Thyroid gland (tissue), 4 donors: ENCODE measurements around the gene CHST8.

Experiments used
- POLR2A ChIP-seq, 2 donors: fragments of 450-650 bp; IDR thresholded peaks; one replicate each; pipeline ENCODE4 v1.6.1; 2017; ENCODE audit warnings: antibody characterized with exemption in 2 of 2, mild to moderate bottlenecking in 2 of 2, moderate library complexity in 1 of 2
- TF ChIP-seq, protein P1 (sequence below), 6 experiments: fragments of 200-600 bp in 3 of 6; fragments of 450-650 bp in 3 of 6; sonication (generic) in 3 of 6; IDR thresholded peaks; one replicate each; pipeline ENCODE4 v1.5.1; 2016 to 2019; ENCODE audit warnings: antibody characterized with exemption in 6 of 6, mild to moderate bottlenecking in 2 of 6, inconsistent platforms in 1 of 6, moderate library complexity in 1 of 6

DNA sequence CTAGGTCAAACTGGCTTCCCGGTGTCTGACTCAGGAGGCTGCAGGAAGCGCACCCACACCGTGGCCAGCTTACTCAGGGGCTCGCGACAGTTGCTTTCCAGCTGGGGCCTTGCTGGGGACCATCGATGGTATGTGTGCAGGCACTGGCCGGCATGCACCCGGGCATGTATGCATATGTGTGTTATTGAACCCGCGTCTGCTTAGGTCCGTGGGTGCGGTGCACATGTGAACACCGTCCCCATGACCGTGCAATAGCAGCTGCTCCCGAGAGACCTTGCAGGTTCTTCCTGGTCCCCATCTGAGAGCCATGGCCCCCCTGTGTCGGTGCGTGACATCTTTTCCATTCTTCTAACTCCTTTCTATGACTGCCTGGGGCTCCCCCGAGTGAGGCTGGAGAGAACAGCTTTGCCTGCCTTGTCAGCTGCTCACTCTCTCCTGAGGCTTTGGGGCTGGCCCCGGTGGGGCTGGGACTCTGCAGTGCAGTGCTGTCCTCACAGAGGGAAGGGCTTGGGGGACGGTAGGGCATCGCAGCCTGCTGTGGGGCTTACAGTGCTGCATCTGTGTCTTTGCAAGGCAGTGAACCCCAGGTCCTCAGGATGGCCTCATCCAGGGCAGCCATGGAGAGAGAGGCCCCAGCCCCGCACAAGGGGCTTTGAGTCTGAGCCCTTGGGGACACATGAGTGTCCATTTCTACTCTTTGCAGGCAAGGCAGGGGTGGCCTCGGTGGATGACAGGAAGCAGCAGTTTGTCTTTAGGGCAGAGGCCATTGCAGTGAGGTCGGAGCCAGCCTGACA, 65.1 kb downstream of the CHST8 start:
- TF ChIP-seq, protein P1, sequence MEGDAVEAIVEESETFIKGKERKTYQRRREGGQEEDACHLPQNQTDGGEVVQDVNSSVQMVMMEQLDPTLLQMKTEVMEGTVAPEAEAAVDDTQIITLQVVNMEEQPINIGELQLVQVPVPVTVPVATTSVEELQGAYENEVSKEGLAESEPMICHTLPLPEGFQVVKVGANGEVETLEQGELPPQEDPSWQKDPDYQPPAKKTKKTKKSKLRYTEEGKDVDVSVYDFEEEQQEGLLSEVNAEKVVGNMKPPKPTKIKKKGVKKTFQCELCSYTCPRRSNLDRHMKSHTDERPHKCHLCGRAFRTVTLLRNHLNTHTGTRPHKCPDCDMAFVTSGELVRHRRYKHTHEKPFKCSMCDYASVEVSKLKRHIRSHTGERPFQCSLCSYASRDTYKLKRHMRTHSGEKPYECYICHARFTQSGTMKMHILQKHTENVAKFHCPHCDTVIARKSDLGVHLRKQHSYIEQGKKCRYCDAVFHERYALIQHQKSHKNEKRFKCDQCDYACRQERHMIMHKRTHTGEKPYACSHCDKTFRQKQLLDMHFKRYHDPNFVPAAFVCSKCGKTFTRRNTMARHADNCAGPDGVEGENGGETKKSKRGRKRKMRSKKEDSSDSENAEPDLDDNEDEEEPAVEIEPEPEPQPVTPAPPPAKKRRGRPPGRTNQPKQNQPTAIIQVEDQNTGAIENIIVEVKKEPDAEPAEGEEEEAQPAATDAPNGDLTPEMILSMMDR (IDR thresholded peaks at IDR 0.05), result no peak
- TF ChIP-seq POLR2A (IDR thresholded peaks at IDR 0.05), result no peak
